Subcutaneous abdominal adipose tissue (tissue), 5 donors: ENCODE results near the gene NUFIP2.
"Not testable (repeated sequence)": the region's sequence is repeated elsewhere in the genome, so short reads cannot be mapped to it uniquely, and the experiment has no call there.

Source experiments
- H3K27ac ChIP-seq: one replicate; pipeline ENCODE4 v1.7.0; 2013; ENCODE audit warnings: low read depth, mild to moderate bottlenecking, inconsistent platforms, low read length, moderate library complexity
- H3K27me3 ChIP-seq, 5 donors: one replicate each; pipeline ENCODE4 v1.7.0; 2013; ENCODE audit warnings: low read length in 5 of 5, inconsistent platforms in 1 of 5; ENCODE audit not compliant: control insufficient read depth in 5 of 5, insufficient read depth in 4 of 5
- H3K36me3 ChIP-seq, 5 donors: one replicate each; pipeline ENCODE4 v1.7.0; 2013; ENCODE audit warnings: low read length in 5 of 5; ENCODE audit not compliant: control insufficient read depth in 5 of 5, insufficient read depth in 5 of 5
- H3K4me1 ChIP-seq, 5 donors: one replicate each; pipeline ENCODE4 v1.7.0; 2013; ENCODE audit warnings: low read length in 5 of 5, mild to moderate bottlenecking in 3 of 5, moderate library complexity in 1 of 5; ENCODE audit not compliant: control insufficient read depth in 5 of 5, insufficient read depth in 5 of 5
- H3K4me3 ChIP-seq, 5 donors: one replicate each; pipeline ENCODE4 v1.7.0; 2013; ENCODE audit warnings: low read length in 5 of 5, low read depth in 1 of 5
- H3K9ac ChIP-seq, 5 donors: one replicate each; pipeline ENCODE4 v1.7.0; 2013; ENCODE audit warnings: low read length in 5 of 5, mild to moderate bottlenecking in 4 of 5, moderate library complexity in 3 of 5
- H3K9me3 ChIP-seq, 5 donors: one replicate each; pipeline ENCODE4 v1.7.0; 2013; ENCODE audit warnings: low read length in 5 of 5; ENCODE audit not compliant: control insufficient read depth in 5 of 5
- donor health status: healthy.
- donor health status: healthy.
- donor health status: healthy.
- donor health status: healthy.
- donor health status: healthy.

Gene NUFIP2

GRCh38 chr17:29283496-29283895, 10.5 kb downstream of the NUFIP2 start:
- Histone ChIP-seq H3K4me1 (peaks cover 0 to 39% (median 31%) of the 10 kb centered on the region in 5 donors), H3K27me3 (no peaks in the 10 kb centered on the region), H3K27ac (no peak overlapping the region), H3K36me3 (peaks cover 36 to 58% (median 38%) of the 10 kb centered on the region in 5 donors), H3K4me3 (no peak overlapping the region), H3K9ac (peak overlapping the region in 1 of 5 donors; percentile 19), H3K9me3 (peaks cover 0 to 3% (median 0%) of the 10 kb centered on the region in 5 donors)

GRCh38 chr17:29279397-29280070, 14.4 kb downstream of the NUFIP2 start:
- Histone ChIP-seq H3K4me1 (peaks cover 2 to 44% (median 34%) of the 10 kb centered on the region in 5 donors), H3K9me3 (peaks cover 0 to 3% (median 0%) of the 10 kb centered on the region in 5 donors), H3K27ac (no peak overlapping the region), H3K36me3 (peaks cover 17 to 35% (median 23%) of the 10 kb centered on the region in 5 donors), H3K9ac (no peak overlapping the region), H3K27me3 (no peaks in the 10 kb centered on the region), H3K4me3 (no peak overlapping the region)

GRCh38 chr17:29278692-29279091, 15.3 kb downstream of the NUFIP2 start:
- Histone ChIP-seq H3K27me3 (no peaks in the 10 kb centered on the region), H3K4me1 (peaks cover 2 to 40% (median 28%) of the 10 kb centered on the region in 5 donors), H3K9ac (no peak overlapping the region), H3K4me3 (no peak overlapping the region), H3K36me3 (peaks cover 16 to 35% (median 22%) of the 10 kb centered on the region in 5 donors), H3K27ac (no peak overlapping the region), H3K9me3 (peaks cover 0 to 3% (median 0%) of the 10 kb centered on the region in 5 donors)

- Histone ChIP-seq H3K27me3 (no peaks in the 10 kb centered on the region), H3K9ac (no peak overlapping the region), H3K27ac (no peak overlapping the region), H3K4me1 (peaks cover 2 to 17% (median 16%) of the 10 kb centered on the region in 5 donors), H3K36me3 (peaks cover 5 to 20% (median 10%) of the 10 kb centered on the region in 5 donors), H3K4me3 (no peak overlapping the region), H3K9me3 (peaks cover 0 to 3% (median 0%) of the 10 kb centered on the region in 5 donors)
Observed at GRCh38 chr17:29273924-29274323, 20.0 kb downstream of the NUFIP2 start.

GRCh38 chr17:29271980-29272379, 22.0 kb downstream of the NUFIP2 start:
- H3K4me3 ChIP-seq, H3K9me3 ChIP-seq, H3K27ac ChIP-seq, H3K4me1 ChIP-seq, H3K9ac ChIP-seq, H3K27me3 ChIP-seq: not testable (repeated sequence)
- H3K36me3 ChIP-seq = peaks cover 0 to 24% (median 5%) of the 10 kb centered on the region in 5 donors

- peaks cover 0 to 10% (median 0%) of the 10 kb centered on the region in 5 donors for H3K4me1 ChIP-seq
- H3K4me3 ChIP-seq = no peak overlapping the region
- H3K27me3 ChIP-seq = no peaks in the 10 kb centered on the region
- H3K9me3 ChIP-seq = no peaks in the 10 kb centered on the region
- no peak overlapping the region for H3K9ac ChIP-seq
- peaks cover 29 to 64% (median 51%) of the 10 kb centered on the region in 5 donors for H3K36me3 ChIP-seq
- H3K27ac ChIP-seq = no peak overlapping the region
Observed at GRCh38 chr17:29263916-29264315, 30.0 kb downstream of the NUFIP2 start.

GRCh38 chr17:29257756-29258155, 36.2 kb downstream of the NUFIP2 start:
- H3K27ac ChIP-seq = peak overlapping the region; percentile 80

GRCh38 chr17:29256735-29257466, 37.0 kb downstream of the NUFIP2 start:
- Histone ChIP-seq H3K27ac (peak overlapping the region; percentile 80), H3K9ac (peak overlapping the region in 2 of 5 donors; percentile 45 to 51), H3K27me3 (no peaks in the 10 kb centered on the region), H3K9me3 (no peaks in the 10 kb centered on the region), H3K36me3 (peaks cover 9 to 33% (median 21%) of the 10 kb centered on the region in 5 donors), H3K4me1 (peaks cover 2 to 44% (median 39%) of the 10 kb centered on the region in 5 donors), H3K4me3 (no peak overlapping the region)

More at GRCh38 chr17:29257756-29258155, 36.2 kb downstream of the NUFIP2 start:
- Histone ChIP-seq H3K4me1 (peaks cover 0 to 42% (median 32%) of the 10 kb centered on the region in 5 donors), H3K36me3 (peaks cover 10 to 39% (median 28%) of the 10 kb centered on the region in 5 donors), H3K9ac (peak overlapping the region in 1 of 5 donors; percentile 20), H3K4me3 (no peak overlapping the region), H3K9me3 (no peaks in the 10 kb centered on the region), H3K27me3 (no peaks in the 10 kb centered on the region)

GRCh38 chr17:29255926-29256522, 37.9 kb downstream of the NUFIP2 start:
- H3K9ac ChIP-seq = no peak overlapping the region
- H3K4me1 ChIP-seq = peaks cover 2 to 45% (median 41%) of the 10 kb centered on the region in 5 donors
- H3K27me3 ChIP-seq = no peaks in the 10 kb centered on the region
- no peak overlapping the region for H3K4me3 ChIP-seq
- peaks cover 3 to 28% (median 15%) of the 10 kb centered on the region in 5 donors for H3K36me3 ChIP-seq
- no peaks in the 10 kb centered on the region for H3K9me3 ChIP-seq
- peak overlapping the region; percentile 80 for H3K27ac ChIP-seq
